Cardiac muscle cell (in vitro differentiated cells and primary cell): ENCODE results near the gene CLDN4. TPM values are rescaled to one million over a fixed set of nuclear protein-coding genes. Genes with fewer than 3 reads are reported as not detected.

Experiments
- DNase-seq, 2 donors: peaks; one replicate each; pipeline versions ENCODE4 v3.0.0 to v3.0.0-alpha.2; 2010 to 2017; ENCODE audit warnings: low read depth in 1 of 2, low spot score in 1 of 2
- H3K27ac ChIP-seq: fragments of 200-600 bp; sonication (generic); 2 replicates; pipeline ENCODE4 v1.5.1; 2016
- H3K27me3 ChIP-seq: fragments of 200-600 bp; sonication (generic); 2 replicates; pipeline ENCODE4 v1.6.0; 2016; ENCODE audit warnings: control low read depth
- H3K36me3 ChIP-seq: fragments of 200-600 bp; sonication (generic); 2 replicates; pipeline ENCODE4 v1.5.1; 2016; ENCODE audit warnings: control low read depth
- H3K4me1 ChIP-seq: fragments of 200-600 bp; sonication (generic); 2 replicates; pipeline ENCODE4 v1.8.1; 2017; ENCODE audit warnings: low read depth, mild to moderate bottlenecking, mixed run types
- H3K4me3 ChIP-seq: fragments of 200-600 bp; sonication (generic); 2 replicates; pipeline ENCODE4 v1.5.1; 2016; ENCODE audit warnings: mild to moderate bottlenecking
- H3K9me3 ChIP-seq: fragments of 200-600 bp; sonication (generic); 2 replicates; pipeline ENCODE4 v1.5.1; 2017; ENCODE audit warnings: low read depth, mild to moderate bottlenecking, control low read depth
- polyA plus RNA-seq: library from polyadenylated mRNA; unstranded; fragments of >200 nt; fragmentation: Nextera tagmentation; extraction: Ambion mirVana; gene quantifications from 2 replicates; pipeline ENCODE4 v1.2.1, GENCODE V29; 2016
- total RNA-seq: library from RNA; depleted of rRNA; stranded (reverse); fragments of >200 nt; gene quantifications from 2 replicates; pipeline ENCODE4 v1.2.3, GENCODE V29; 2016
- TF ChIP-seq, protein P1 (sequence below): IDR thresholded peaks from 2 replicates; pipeline ENCODE4 v1.5.1; 2012; ENCODE audit warnings: low read depth, mild to moderate bottlenecking, low read length

Gene CLDN4
- total and polyA plus RNA-seq, 2 experiments from 2014 or later = 0.48 to 1.9 TPM

DNA sequence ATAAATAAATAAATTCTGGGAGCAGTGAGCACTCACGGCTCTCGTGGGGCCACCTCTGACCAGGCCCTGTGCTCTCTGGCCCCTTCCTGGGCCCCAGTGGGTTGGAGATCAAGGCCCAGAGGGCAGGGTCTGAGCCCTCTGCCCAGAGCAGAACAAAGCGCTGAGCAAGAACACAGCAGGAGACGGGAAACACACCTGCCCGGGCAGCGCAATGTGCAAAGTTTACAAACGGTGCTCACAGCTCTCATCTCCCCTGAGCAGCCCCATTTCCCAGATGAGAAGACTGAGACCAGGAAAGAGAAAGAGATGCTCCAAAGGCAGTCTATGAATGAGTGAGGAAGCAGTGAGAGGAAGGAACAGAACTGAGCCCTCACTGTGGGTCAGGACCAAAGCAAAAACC, 8.5 kb downstream of the CLDN4 start:
- no peaks in the 10 kb centered on the region for H3K27me3 ChIP-seq
- H3K36me3 ChIP-seq = no peaks in the 10 kb centered on the region
- H3K9me3 ChIP-seq = no peaks in the 10 kb centered on the region
- H3K4me1 ChIP-seq = peaks cover 13% of the 10 kb centered on the region
- H3K4me3 ChIP-seq = no peak overlapping the region
- TF ChIP-seq, protein P1, sequence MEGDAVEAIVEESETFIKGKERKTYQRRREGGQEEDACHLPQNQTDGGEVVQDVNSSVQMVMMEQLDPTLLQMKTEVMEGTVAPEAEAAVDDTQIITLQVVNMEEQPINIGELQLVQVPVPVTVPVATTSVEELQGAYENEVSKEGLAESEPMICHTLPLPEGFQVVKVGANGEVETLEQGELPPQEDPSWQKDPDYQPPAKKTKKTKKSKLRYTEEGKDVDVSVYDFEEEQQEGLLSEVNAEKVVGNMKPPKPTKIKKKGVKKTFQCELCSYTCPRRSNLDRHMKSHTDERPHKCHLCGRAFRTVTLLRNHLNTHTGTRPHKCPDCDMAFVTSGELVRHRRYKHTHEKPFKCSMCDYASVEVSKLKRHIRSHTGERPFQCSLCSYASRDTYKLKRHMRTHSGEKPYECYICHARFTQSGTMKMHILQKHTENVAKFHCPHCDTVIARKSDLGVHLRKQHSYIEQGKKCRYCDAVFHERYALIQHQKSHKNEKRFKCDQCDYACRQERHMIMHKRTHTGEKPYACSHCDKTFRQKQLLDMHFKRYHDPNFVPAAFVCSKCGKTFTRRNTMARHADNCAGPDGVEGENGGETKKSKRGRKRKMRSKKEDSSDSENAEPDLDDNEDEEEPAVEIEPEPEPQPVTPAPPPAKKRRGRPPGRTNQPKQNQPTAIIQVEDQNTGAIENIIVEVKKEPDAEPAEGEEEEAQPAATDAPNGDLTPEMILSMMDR = no peak
- H3K27ac ChIP-seq = no peak overlapping the region
- DNase-seq = no peak

DNA sequence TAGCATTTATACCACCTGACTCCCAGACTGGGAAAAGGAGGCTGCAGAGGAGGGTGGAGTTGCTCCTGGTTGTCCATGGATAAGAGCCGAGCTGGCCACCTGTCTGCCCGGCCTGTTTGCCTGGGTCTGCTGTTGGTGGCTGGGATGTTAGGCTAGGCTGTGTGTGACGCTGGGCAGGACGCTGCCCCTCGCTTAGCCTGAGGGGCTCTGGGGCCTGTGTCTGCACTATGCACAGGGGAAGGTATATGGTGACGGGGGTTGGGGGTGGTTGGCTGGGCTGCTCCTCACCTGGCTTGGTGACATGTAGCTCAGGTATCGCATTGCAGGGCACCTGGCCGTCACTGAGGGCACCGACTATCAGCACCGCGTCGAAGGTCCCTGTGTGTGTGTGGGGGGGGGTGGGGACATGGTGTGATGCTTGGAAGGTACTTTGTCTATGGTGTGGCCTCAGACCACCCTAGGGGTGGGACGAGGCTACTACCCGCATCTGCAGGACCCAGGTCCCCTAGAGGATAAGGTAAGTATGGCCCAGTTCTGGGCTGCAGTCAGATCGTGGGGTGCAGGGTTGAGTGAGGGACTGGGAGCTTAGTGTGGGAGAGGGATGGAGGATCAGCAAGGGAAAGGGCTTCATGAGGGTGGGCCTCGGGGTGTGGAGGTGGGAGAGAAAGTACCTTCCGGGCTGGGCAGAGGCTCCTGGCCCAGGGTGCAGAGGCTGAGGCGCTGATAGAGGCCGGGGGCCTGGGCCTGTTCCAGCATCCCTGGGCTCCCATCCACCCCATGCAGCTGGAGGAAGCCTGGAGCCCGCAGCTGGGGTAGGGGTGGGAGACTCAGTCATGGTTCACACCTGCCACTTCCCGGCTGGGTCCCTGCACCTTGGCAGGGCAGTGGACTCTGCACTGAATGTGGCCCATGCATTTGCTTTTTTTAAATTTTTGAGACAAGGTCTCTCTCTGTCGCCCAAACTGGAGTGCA, 9.2 kb downstream of the CLDN4 start:
- DNase-seq = no peak
- Histone ChIP-seq H3K36me3 (no peaks in the 10 kb centered on the region), H3K27me3 (no peaks in the 10 kb centered on the region), H3K9me3 (no peaks in the 10 kb centered on the region), H3K27ac (no peak overlapping the region), H3K4me3 (no peak overlapping the region), H3K4me1 (peaks cover 13% of the 10 kb centered on the region)
- TF ChIP-seq, protein P1 = no peak

DNA sequence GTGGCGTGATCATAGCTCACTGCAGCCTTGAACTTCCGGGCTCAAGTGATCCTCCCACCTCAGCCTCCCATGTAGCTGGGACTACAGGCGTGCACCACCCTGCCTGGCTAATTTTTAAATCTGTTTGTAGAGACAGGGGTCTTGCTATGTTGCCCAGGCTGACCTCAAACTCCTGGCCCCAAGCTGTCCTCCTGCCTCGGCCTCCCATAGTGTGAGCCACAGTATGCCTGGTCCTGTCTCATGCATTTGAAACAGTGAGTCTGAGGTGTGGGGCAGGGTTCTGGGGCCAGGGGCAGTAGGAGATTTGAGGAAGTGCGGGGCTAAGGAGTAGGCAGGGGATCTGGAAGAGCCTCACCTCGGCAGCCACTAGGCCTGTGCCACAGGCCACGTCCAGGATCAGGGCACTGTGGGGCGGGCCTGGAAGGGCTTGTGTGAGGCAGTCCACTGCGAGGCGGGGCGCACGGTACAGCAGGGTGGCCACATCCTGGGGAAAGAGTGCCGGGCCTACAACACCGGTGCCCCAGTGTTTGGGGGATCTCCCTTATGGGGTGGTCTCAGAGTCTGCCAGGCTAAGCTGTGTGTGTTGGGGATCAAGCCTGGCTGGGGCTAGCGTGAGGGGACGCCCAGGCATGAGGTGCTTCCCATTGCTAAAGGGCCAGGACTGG, 10.1 kb downstream of the CLDN4 start:
- Histone ChIP-seq H3K27ac (no peak overlapping the region), H3K9me3 (no peaks in the 10 kb centered on the region), H3K4me1 (peaks cover 13% of the 10 kb centered on the region), H3K4me3 (no peak overlapping the region), H3K36me3 (no peaks in the 10 kb centered on the region), H3K27me3 (no peaks in the 10 kb centered on the region)
- TF ChIP-seq, protein P1 = no peak
- DNase-seq = no peak

DNA sequence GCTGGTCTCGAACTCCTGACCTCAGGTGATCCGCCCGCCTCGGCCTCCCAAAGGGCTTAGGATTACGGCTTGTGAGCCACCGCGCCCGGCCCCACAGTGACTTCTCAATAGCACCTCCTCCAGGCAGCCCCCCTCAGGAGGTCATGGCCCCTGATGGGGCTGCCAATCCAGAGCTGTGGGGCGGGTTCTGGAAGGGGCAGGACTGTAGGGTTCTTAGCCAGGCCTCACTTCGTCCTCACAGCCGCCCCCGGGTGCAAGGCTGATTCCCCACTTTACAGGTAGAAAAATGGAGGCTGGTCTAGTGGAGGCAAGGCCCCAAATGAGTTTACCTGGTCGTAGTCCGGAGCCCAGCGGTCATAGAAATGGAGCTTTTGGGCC, 10.9 kb downstream of the CLDN4 start:
- Histone ChIP-seq H3K36me3 (no peaks in the 10 kb centered on the region), H3K27me3 (no peaks in the 10 kb centered on the region), H3K4me1 (peaks cover 13% of the 10 kb centered on the region), H3K9me3 (no peaks in the 10 kb centered on the region), H3K4me3 (peak overlapping the region; percentile 30), H3K27ac (no peak overlapping the region)
- no peak for DNase-seq
- TF ChIP-seq, protein P1 = no peak

DNA sequence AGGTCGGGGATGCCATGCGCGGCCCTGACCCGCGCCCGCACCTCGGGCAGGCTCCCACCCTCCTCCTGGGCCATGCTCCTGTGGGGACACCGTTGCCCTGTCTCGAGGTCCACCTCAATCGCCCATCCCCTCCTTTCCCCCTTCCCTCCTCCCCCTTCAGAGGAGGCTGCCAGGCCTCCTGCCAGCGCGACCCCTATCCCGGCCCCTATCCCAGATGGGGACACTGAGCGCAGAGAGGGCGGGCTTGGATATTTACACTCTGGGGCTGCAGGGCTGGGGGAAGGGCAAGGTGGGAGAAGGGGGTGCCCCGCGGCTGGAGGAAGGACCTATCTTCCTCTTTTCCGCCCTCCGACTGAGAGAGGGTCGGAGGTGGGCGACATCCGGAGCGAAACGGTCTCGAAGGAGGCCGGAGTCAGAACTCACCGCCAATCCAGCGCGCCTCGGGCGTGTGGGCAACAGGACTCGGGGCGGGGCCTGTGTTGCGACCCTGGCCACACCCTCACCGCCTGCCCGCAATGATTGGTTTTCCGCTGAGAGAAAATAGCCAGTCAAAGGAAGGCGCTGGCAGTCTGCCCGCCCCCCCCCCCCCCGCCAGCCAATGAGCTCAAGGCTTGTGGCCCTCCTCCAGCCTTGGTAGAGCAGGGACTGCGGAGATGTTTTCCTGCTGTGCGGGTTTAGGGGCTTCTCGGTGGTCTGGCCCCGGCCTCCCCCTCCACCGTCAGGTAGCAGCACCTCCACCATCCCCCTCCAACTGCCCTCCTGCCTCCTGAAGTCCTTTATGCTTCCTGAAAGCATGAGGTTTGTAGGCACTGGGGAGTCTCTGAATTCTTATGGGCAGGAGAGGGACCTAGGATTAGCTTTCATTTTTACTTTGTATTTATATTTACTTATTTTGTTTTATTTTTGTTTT, 11.5 kb downstream of the CLDN4 start, which contains the start of gene METTL27:
Gene METTL27, minus strand, starts transcription at position 450 of the 910 bp plus-strand sequence. Its CDS starts 376 bp downstream, at position 74.
- DNase-seq = peak; percentile 95 to 97
- Histone ChIP-seq H3K27ac (peak within 1 kb of the TSS; percentile 70), H3K36me3 (no peaks in the 10 kb centered on the region), H3K4me1 (peaks cover 13% of the 10 kb centered on the region), H3K27me3 (no peaks in the 10 kb centered on the region), H3K9me3 (no peaks in the 10 kb centered on the region), H3K4me3 (peak within 1 kb of the TSS; percentile 43)
- TF ChIP-seq, protein P1 = no peak
